Endothelial cell (in vitro differentiated cells): ENCODE data around the gene RTRAF. TPM values are rescaled to one million over a fixed set of nuclear protein-coding genes. Genes with fewer than 3 reads are reported as not detected.

Experiments used
- DNase-seq: peaks from one replicate; pipeline ENCODE4 v3.0.0; 2021; ENCODE audit warnings: low spot score
- H3K27ac Mint-ChIP-seq: one replicate; pipeline ENCODE4 v1.8.0; 2021; ENCODE audit warnings: mixed read lengths, inconsistent platforms; ENCODE audit not compliant: unreplicated experiment
- H3K27me3 Mint-ChIP-seq: one replicate; pipeline ENCODE4 v1.8.0; 2021; ENCODE audit warnings: mild to moderate bottlenecking, moderate library complexity, mixed read lengths, inconsistent platforms; ENCODE audit not compliant: unreplicated experiment
- H3K36me3 Mint-ChIP-seq: one replicate; pipeline ENCODE4 v1.8.0; 2021; ENCODE audit warnings: mild to moderate bottlenecking, low read depth, mixed read lengths, inconsistent platforms; ENCODE audit not compliant: unreplicated experiment
- H3K4me1 Mint-ChIP-seq: one replicate; pipeline ENCODE4 v1.8.0; 2021; ENCODE audit warnings: mild to moderate bottlenecking, mixed read lengths, inconsistent platforms; ENCODE audit not compliant: unreplicated experiment
- H3K4me3 Mint-ChIP-seq: one replicate; pipeline ENCODE4 v1.8.0; 2021; ENCODE audit warnings: mild to moderate bottlenecking, mixed read lengths, inconsistent platforms; ENCODE audit not compliant: unreplicated experiment
- H3K9me3 Mint-ChIP-seq: one replicate; pipeline ENCODE4 v1.8.0; 2021; ENCODE audit warnings: mixed read lengths, inconsistent platforms; ENCODE audit not compliant: unreplicated experiment
- CTCF ChIP-seq: fragments of 200-600 bp; sonication (generic); IDR thresholded peaks from one replicate; pipeline ENCODE4 v1.5.0; 2021; ENCODE audit warnings: antibody characterized with exemption; ENCODE audit not compliant: unreplicated experiment
- total RNA-seq: library from RNA; stranded (reverse); fragmentation: NEBNext Ultra II Directional; extraction: Animal tissue kit (Norgen Biotek cat#: 25700); gene quantifications from one replicate; pipeline ENCODE4 v1.2.1, GENCODE V29; 2021; ENCODE audit not compliant: unreplicated experiment

Gene RTRAF
- total RNA-seq, 1 donor from 2014 or later, result 260 TPM

- Mint-ChIP-seq H3K9me3 (no peaks in the 10 kb centered on the region), H3K27ac (no peak overlapping the region), H3K36me3 (peaks cover 12% of the 10 kb centered on the region), H3K27me3 (no peaks in the 10 kb centered on the region), H3K4me1 (peaks cover 2% of the 10 kb centered on the region), H3K4me3 (no peak overlapping the region)
- no peak for DNase-seq
- TF ChIP-seq CTCF, result no peak
Observed at GRCh38 chr14:52000019-52000582, 10.8 kb downstream of the RTRAF start.

- TF ChIP-seq CTCF, result no peak
- DNase-seq, result no peak
- Mint-ChIP-seq H3K27me3 (no peaks in the 10 kb centered on the region), H3K4me1 (peaks cover 2% of the 10 kb centered on the region), H3K27ac (no peak overlapping the region), H3K4me3 (no peak overlapping the region), H3K36me3 (peaks cover 18% of the 10 kb centered on the region), H3K9me3 (no peaks in the 10 kb centered on the region)
Observed at GRCh38 chr14:52000696-52001095, 11.3 kb downstream of the RTRAF start.

GRCh38 chr14:52002542-52002941, 13.2 kb downstream of the RTRAF start:
- Mint-ChIP-seq H3K27me3 (no peaks in the 10 kb centered on the region), H3K36me3 (peaks cover 24% of the 10 kb centered on the region), H3K27ac (no peak overlapping the region), H3K9me3 (no peaks in the 10 kb centered on the region), H3K4me1 (peaks cover 2% of the 10 kb centered on the region), H3K4me3 (peak overlapping the region; percentile 47)
- DNase-seq, result no peak
- TF ChIP-seq CTCF, result no peak

GRCh38 chr14:52003324-52003723, 14.0 kb downstream of the RTRAF start:
- no peak for TF ChIP-seq CTCF
- no peaks in the 10 kb centered on the region for H3K27me3 Mint-ChIP-seq
- no peak overlapping the region for H3K27ac Mint-ChIP-seq
- no peaks in the 10 kb centered on the region for H3K9me3 Mint-ChIP-seq
- peaks cover 2% of the 10 kb centered on the region for H3K4me1 Mint-ChIP-seq
- DNase-seq, result no peak
- no peak overlapping the region for H3K4me3 Mint-ChIP-seq
- peaks cover 24% of the 10 kb centered on the region for H3K36me3 Mint-ChIP-seq

GRCh38 chr14:52005625-52006024, 16.3 kb downstream of the RTRAF start:
- H3K4me1 Mint-ChIP-seq, result peaks cover 2% of the 10 kb centered on the region
- H3K27me3 Mint-ChIP-seq, result no peaks in the 10 kb centered on the region
- H3K9me3 Mint-ChIP-seq, result no peaks in the 10 kb centered on the region
- TF ChIP-seq CTCF, result no peak
- H3K4me3 Mint-ChIP-seq, result peak overlapping the region; percentile 2
- peaks cover 25% of the 10 kb centered on the region for H3K36me3 Mint-ChIP-seq
- no peak overlapping the region for H3K27ac Mint-ChIP-seq
- DNase-seq, result no peak
